Measurements from ENCODE around the gene HMGCS2.
A peak's percentile ranks its signal among the peaks of the same experiment; 100 is the strongest.

Gene HMGCS2

GRCh38 chr1:119743776-119744597 lies 24.7 kb downstream of the HMGCS2 start:
- intact Hi-C loops (cut with DNase I; ENCODE audit: low total_unique reads): no loop called here
- H3K27me3 ChIP-seq: no peaks in the 10 kb centered on the region
- peaks cover 0 to 4% (median 0%) of the 10 kb centered on the region in 3 donors for H3K36me3 ChIP-seq
- H3K27ac ChIP-seq: peak overlapping the region in 1 of 2 donors; percentile 69
- H3K4me3 ChIP-seq: no peak overlapping the region
- DNase-seq: peak in 1 of 2 donors; percentile 53
- peak; percentile 64 to 80 for TF ChIP-seq CTCF (IDR thresholded peaks at IDR 0.05)
- H3K4me1 ChIP-seq: peaks cover 0 to 36% (median 18%) of the 10 kb centered on the region in 4 donors
- no peaks in the 10 kb centered on the region for H3K9me3 ChIP-seq

GRCh38 chr1:119743308-119743707 lies 25.4 kb downstream of the HMGCS2 start:
- DNase-seq: no peak
- Histone ChIP-seq H3K4me3 (no peak overlapping the region), H3K27me3 (no peaks in the 10 kb centered on the region), H3K4me1 (peaks cover 0 to 38% (median 18%) of the 10 kb centered on the region in 4 donors), H3K9me3 (no peaks in the 10 kb centered on the region), H3K36me3 (peaks cover 0 to 11% (median 0%) of the 10 kb centered on the region in 3 donors), H3K27ac (peak overlapping the region in 1 of 2 donors; percentile 69)
- intact Hi-C loops (cut with DNase I; ENCODE audit: low total_unique reads): no loop called here
- no peak for TF ChIP-seq CTCF (IDR thresholded peaks at IDR 0.05)

GRCh38 chr1:119742677-119743076 lies 26.0 kb downstream of the HMGCS2 start:
- intact Hi-C loops (cut with DNase I; ENCODE audit: low total_unique reads): no loop called here
- H3K4me1 ChIP-seq: peaks cover 0 to 42% (median 21%) of the 10 kb centered on the region in 4 donors

GRCh38 chr1:119742202-119742601 lies 26.5 kb downstream of the HMGCS2 start:
- intact Hi-C loops (cut with DNase I; ENCODE audit: low total_unique reads): no loop called here
- Histone ChIP-seq H3K4me1 (peaks cover 0 to 43% (median 26%) of the 10 kb centered on the region in 4 donors), H3K9me3 (no peaks in the 10 kb centered on the region), H3K4me3 (no peak overlapping the region), H3K27ac (peak overlapping the region; percentile 48 to 69), H3K36me3 (peaks cover under 1 to 19% (median under 1%) of the 10 kb centered on the region in 3 donors), H3K27me3 (no peaks in the 10 kb centered on the region)
- no peak for TF ChIP-seq CTCF (IDR thresholded peaks at IDR 0.05)
- DNase-seq: no peak

More at GRCh38 chr1:119742677-119743076, 26.0 kb downstream of the HMGCS2 start:
- H3K27ac ChIP-seq: peak overlapping the region; percentile 48 to 69
- TF ChIP-seq CTCF (IDR thresholded peaks at IDR 0.05): no peak
- no peaks in the 10 kb centered on the region for H3K9me3 ChIP-seq
- H3K36me3 ChIP-seq: peaks cover 0 to 15% (median 0%) of the 10 kb centered on the region in 3 donors
- no peaks in the 10 kb centered on the region for H3K27me3 ChIP-seq
- no peak overlapping the region for H3K4me3 ChIP-seq
- no peak for DNase-seq

- Histone ChIP-seq H3K27ac (peak overlapping the region; percentile 48 to 69), H3K36me3 (peaks cover 8 to 22% (median 10%) of the 10 kb centered on the region in 3 donors)
- TF ChIP-seq CTCF (IDR thresholded peaks at IDR 0.05): no peak
These were observed 27.6 kb downstream of the HMGCS2 start for GRCh38 chr1:119740896-119741780.

More at GRCh38 chr1:119740896-119741780, 27.6 kb downstream of the HMGCS2 start:
- no peaks in the 10 kb centered on the region for H3K9me3 ChIP-seq
- no peak overlapping the region for H3K4me3 ChIP-seq
- H3K27me3 ChIP-seq: no peaks in the 10 kb centered on the region
- intact Hi-C loops (cut with DNase I; ENCODE audit: low total_unique reads): no loop called here
- DNase-seq: no peak
- peaks cover 0 to 45% (median 27%) of the 10 kb centered on the region in 4 donors for H3K4me1 ChIP-seq
